ENCODE results near the gene NHLH2. TPM values are rescaled to one million over a fixed set of nuclear protein-coding genes. Genes with fewer than 3 reads are reported as not detected.

Gene NHLH2
- polyA plus RNA-seq, 1 donor from 2014 or later, result 0.31 TPM

DNA sequence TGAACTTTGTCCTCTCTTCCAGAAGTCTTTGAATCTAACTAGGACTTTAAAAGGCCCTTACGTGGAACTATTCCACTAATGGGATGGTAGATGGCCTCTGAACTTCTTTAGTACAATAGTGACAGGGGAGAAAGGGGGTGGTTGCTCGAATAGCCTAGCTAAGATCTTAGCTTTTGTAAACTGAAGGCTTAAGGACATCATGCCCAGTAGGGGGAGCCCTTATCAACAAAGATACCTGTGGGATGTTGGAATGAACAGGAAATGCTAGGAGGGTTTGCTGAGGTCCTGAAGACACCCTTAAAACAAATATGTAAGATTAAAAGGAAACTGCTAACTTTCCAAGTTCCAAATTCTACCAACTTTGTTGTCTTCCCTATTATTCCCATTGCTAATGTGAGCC, 33.2 kb downstream of the NHLH2 start:
- Histone ChIP-seq H3K27me3 (ENCODE audit: insufficient read depth, low read depth, low read length) (no peaks in the 10 kb centered on the region), H2AFZ (ENCODE audit: low read depth, low read length) (no peak overlapping the region), H3K9me2 (ENCODE audit: insufficient read depth, low read length) (no peaks in the 10 kb centered on the region), H4K20me1 (ENCODE audit: insufficient read depth) (no peaks in the 10 kb centered on the region), H3F3A (ENCODE audit: insufficient read depth, low read length, poor library complexity, severe bottlenecking) (no peaks in the 10 kb centered on the region), H3K79me2 (replicated peaks; ENCODE audit: insufficient read depth, low read length) (no peaks in the 10 kb centered on the region), H3K36me3 (ENCODE audit: insufficient read depth, low read length) (no peaks in the 10 kb centered on the region), H3K4me2 (ENCODE audit: low read length) (no peak overlapping the region), H3K9me3 (ENCODE audit: low read length) (no peaks in the 10 kb centered on the region), H3K4me3 (ENCODE audit: low read length) (no peak overlapping the region), H3K27ac (ENCODE audit: low read length) (no peak overlapping the region), H3K9ac (ENCODE audit: low read length) (no peak overlapping the region)
- TF ChIP-seq, protein P1, sequence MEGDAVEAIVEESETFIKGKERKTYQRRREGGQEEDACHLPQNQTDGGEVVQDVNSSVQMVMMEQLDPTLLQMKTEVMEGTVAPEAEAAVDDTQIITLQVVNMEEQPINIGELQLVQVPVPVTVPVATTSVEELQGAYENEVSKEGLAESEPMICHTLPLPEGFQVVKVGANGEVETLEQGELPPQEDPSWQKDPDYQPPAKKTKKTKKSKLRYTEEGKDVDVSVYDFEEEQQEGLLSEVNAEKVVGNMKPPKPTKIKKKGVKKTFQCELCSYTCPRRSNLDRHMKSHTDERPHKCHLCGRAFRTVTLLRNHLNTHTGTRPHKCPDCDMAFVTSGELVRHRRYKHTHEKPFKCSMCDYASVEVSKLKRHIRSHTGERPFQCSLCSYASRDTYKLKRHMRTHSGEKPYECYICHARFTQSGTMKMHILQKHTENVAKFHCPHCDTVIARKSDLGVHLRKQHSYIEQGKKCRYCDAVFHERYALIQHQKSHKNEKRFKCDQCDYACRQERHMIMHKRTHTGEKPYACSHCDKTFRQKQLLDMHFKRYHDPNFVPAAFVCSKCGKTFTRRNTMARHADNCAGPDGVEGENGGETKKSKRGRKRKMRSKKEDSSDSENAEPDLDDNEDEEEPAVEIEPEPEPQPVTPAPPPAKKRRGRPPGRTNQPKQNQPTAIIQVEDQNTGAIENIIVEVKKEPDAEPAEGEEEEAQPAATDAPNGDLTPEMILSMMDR (IDR thresholded peaks at IDR 0.05; ENCODE audit: poor library complexity, severe bottlenecking), result peak; percentile 71
- TF ChIP-seq EP300 (conservative IDR thresholded peaks at IDR 0.05; ENCODE audit: poor library complexity, severe bottlenecking) (no peak), MXI1 (conservative IDR thresholded peaks at IDR 0.05; ENCODE audit: poor library complexity, severe bottlenecking) (no peak), RAD21 (conservative IDR thresholded peaks at IDR 0.05) (peak; percentile 67), SMC3 (conservative IDR thresholded peaks at IDR 0.05; ENCODE audit: poor library complexity) (peak; percentile 68), POLR2AphosphoS5 (IDR thresholded peaks at IDR 0.05) (no peak), TAF1 (IDR thresholded peaks at IDR 0.05; ENCODE audit: low read depth) (no peak), EZH2 (IDR thresholded peaks at IDR 0.05; ENCODE audit: borderline replicate concordance, insufficient read depth, low read length, poor library complexity, severe bottlenecking) (no peak)
- TF ChIP-seq, protein P2, sequence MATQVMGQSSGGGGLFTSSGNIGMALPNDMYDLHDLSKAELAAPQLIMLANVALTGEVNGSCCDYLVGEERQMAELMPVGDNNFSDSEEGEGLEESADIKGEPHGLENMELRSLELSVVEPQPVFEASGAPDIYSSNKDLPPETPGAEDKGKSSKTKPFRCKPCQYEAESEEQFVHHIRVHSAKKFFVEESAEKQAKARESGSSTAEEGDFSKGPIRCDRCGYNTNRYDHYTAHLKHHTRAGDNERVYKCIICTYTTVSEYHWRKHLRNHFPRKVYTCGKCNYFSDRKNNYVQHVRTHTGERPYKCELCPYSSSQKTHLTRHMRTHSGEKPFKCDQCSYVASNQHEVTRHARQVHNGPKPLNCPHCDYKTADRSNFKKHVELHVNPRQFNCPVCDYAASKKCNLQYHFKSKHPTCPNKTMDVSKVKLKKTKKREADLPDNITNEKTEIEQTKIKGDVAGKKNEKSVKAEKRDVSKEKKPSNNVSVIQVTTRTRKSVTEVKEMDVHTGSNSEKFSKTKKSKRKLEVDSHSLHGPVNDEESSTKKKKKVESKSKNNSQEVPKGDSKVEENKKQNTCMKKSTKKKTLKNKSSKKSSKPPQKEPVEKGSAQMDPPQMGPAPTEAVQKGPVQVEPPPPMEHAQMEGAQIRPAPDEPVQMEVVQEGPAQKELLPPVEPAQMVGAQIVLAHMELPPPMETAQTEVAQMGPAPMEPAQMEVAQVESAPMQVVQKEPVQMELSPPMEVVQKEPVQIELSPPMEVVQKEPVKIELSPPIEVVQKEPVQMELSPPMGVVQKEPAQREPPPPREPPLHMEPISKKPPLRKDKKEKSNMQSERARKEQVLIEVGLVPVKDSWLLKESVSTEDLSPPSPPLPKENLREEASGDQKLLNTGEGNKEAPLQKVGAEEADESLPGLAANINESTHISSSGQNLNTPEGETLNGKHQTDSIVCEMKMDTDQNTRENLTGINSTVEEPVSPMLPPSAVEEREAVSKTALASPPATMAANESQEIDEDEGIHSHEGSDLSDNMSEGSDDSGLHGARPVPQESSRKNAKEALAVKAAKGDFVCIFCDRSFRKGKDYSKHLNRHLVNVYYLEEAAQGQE (IDR thresholded peaks at IDR 0.05; ENCODE audit: borderline replicate concordance), result no peak

DNA sequence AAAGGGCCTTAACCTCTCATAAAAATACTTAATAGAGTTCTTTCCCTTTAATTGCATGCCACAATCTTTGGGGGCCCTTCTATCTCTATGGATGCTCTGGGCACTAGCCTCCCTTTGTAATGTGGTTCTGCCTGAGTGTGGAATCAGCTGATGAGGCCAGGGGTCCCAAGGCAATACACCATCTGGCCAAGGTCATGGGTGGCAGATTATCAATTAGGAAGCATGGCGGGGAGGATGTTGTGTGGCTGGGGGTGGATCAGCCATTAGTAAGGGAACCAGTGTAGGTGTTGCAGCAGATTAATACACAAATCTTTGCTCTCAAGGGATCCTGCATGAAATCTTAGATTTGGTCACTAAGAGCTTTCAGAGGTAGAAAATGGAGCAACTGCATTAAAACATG, 35.3 kb downstream of the NHLH2 start:
- no peaks in the 10 kb centered on the region for H3K9me2 ChIP-seq (ENCODE audit: insufficient read depth, low read length)
- H3K4me3 ChIP-seq (ENCODE audit: low read length), result no peak overlapping the region
- no peaks in the 10 kb centered on the region for H4K20me1 ChIP-seq (ENCODE audit: insufficient read depth)
- no peak overlapping the region for H3K27ac ChIP-seq (ENCODE audit: low read length)
- no peak overlapping the region for H3K4me2 ChIP-seq (ENCODE audit: low read length)
- H3F3A ChIP-seq (ENCODE audit: insufficient read depth, low read length, poor library complexity, severe bottlenecking), result no peaks in the 10 kb centered on the region
- H3K36me3 ChIP-seq (ENCODE audit: insufficient read depth, low read length), result no peaks in the 10 kb centered on the region
- no peak overlapping the region for H2AFZ ChIP-seq (ENCODE audit: low read depth, low read length)
- H3K9me3 ChIP-seq (ENCODE audit: low read length), result no peaks in the 10 kb centered on the region
- no peak for TF ChIP-seq RAD21 (conservative IDR thresholded peaks at IDR 0.05)
- no peaks in the 10 kb centered on the region for H3K27me3 ChIP-seq (ENCODE audit: insufficient read depth, low read depth, low read length)
- H3K9ac ChIP-seq (ENCODE audit: low read length), result no peak overlapping the region
- no peaks in the 10 kb centered on the region for H3K79me2 ChIP-seq (replicated peaks; ENCODE audit: insufficient read depth, low read length)

DNA sequence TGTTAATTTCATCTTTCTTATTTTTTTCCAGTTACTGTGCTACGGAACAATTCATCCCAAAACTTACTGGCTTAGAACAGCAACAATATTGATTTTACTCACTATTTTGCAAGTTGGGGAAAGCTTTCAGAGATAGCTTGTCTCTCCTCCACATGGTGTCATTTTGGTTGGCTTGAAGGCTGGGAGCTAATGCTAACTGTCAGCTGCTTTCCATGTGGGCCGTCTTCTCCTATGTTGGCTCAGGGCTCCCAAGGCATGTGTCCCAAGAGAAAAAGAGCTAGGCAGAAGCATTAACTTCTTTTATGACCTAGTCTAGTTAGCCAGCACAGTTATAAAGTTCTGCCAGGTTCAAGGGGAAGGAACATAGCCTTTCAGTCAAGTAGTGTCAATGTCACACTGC, 38.5 kb downstream of the NHLH2 start:
- Histone ChIP-seq H3K27me3 (ENCODE audit: insufficient read depth, low read depth, low read length) (no peaks in the 10 kb centered on the region), H3K9me3 (ENCODE audit: low read length) (no peaks in the 10 kb centered on the region), H3F3A (ENCODE audit: insufficient read depth, low read length, poor library complexity, severe bottlenecking) (no peaks in the 10 kb centered on the region), H2AFZ (ENCODE audit: low read depth, low read length) (no peak overlapping the region), H3K4me2 (ENCODE audit: low read length) (no peak overlapping the region), H3K27ac (ENCODE audit: low read length) (no peak overlapping the region), H3K36me3 (ENCODE audit: insufficient read depth, low read length) (no peaks in the 10 kb centered on the region), H3K79me2 (replicated peaks; ENCODE audit: insufficient read depth, low read length) (no peaks in the 10 kb centered on the region), H3K4me3 (ENCODE audit: low read length) (no peak overlapping the region), H3K9me2 (ENCODE audit: insufficient read depth, low read length) (no peaks in the 10 kb centered on the region), H3K9ac (ENCODE audit: low read length) (no peak overlapping the region), H4K20me1 (ENCODE audit: insufficient read depth) (no peaks in the 10 kb centered on the region)
- TF ChIP-seq MXI1 (conservative IDR thresholded peaks at IDR 0.05; ENCODE audit: poor library complexity, severe bottlenecking), result no peak
- no peak for TF ChIP-seq SMC3 (conservative IDR thresholded peaks at IDR 0.05; ENCODE audit: poor library complexity)
- TF ChIP-seq RAD21 (conservative IDR thresholded peaks at IDR 0.05), result no peak
- TF ChIP-seq EP300 (conservative IDR thresholded peaks at IDR 0.05; ENCODE audit: poor library complexity, severe bottlenecking), result no peak
- no peak for TF ChIP-seq EZH2 (IDR thresholded peaks at IDR 0.05; ENCODE audit: borderline replicate concordance, insufficient read depth, low read length, poor library complexity, severe bottlenecking)
- TF ChIP-seq, protein P1 (IDR thresholded peaks at IDR 0.05; ENCODE audit: poor library complexity, severe bottlenecking), result no peak
- no peak for TF ChIP-seq POLR2AphosphoS5 (IDR thresholded peaks at IDR 0.05)
- TF ChIP-seq, protein P2 (IDR thresholded peaks at IDR 0.05; ENCODE audit: borderline replicate concordance), result no peak
- TF ChIP-seq TAF1 (IDR thresholded peaks at IDR 0.05; ENCODE audit: low read depth), result no peak

All from neural cell (in vitro differentiated cells).